GM19099 (cell line): ENCODE data around the gene HOXA1.

Experiments
- POLR2A ChIP-seq: IDR thresholded peaks from 3 replicates; pipeline ENCODE4 v1.6.1; 2011; ENCODE audit warnings: low read depth; ENCODE audit not compliant: insufficient read length; ENCODE audit errors: extremely low read depth

The HOXA1 gene

DNA sequence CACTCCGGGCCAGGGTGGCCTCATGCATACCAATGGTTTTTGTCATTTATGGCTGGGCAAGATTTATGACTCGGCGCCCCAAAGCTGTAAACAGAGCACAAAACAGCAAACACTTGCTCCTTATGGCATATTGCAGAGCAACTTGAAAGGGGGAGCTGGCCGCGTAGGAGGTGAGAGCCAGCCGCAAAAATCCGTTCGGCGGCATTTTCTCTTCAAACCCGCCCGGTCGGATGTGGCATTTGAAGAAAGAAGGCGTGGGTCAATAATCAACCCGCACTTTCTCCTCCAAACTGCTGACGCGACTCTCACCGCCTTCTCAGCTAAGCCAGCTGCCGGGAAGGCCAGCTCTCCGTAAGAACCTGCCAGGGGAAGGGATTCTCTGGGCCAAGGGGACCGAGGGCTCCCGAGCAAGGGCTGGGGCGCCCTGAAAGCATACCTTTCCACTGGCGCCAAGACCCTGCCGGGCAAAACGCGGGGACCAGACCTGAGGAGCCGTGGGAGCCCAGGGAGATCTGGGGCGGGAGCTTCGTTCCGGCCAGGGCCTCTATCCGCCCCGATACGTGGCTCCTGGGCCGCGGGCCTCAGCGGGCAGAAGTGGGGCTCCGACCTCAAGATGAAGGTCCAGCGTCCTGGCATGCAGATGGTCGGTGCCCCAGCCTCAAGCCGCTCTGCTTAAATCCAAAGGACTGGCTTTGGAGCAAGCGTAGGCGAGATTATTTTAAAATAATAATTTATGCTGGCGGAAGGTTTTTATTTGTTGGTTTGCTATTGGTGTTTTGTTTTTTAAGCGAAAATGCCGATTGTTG lies 19.6 kb upstream of the HOXA1 start:
- no peak for TF ChIP-seq POLR2A

- no peak for TF ChIP-seq POLR2A
Observed at GRCh38 chr7:27114881-27115220, 19.1 kb upstream of the HOXA1 start.

DNA sequence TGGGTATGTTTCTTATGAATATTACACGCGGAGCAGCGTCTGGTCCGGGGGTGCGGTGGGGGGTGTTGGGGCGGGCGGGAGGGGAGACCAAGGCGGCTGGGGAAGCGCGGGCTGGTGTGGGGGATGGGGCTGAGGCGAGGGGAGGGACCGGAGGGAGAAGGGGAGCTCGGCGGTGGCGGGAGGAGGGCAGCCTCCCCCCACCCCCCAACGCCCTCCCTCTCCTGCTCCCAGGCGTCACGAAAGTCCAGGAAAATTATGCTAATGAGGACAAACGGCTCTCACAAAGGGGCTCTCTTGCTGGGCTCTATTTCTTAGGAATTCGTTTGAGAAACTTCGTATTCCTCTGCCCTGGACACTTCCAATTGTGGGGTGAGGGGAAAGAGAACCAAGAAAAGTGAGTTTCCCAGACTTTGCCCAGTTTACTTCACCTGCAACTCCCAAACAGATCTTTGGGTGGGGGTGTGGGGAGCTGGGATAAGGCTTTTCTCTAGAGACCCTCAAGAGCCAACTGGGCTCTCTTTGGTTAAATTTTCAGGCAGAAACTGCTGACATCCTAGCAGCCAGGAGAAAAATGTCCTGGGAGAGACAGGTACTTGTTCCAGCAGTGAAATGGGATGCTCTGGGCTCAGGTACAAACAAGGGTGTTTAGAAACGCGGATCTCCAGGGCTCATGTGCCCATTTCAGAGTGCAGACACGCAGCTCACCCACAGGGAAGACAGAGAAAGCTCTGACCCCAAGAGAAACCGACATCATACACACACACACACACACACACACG lies 18.4 kb upstream of the HOXA1 start:
- no peak for TF ChIP-seq POLR2A

DNA sequence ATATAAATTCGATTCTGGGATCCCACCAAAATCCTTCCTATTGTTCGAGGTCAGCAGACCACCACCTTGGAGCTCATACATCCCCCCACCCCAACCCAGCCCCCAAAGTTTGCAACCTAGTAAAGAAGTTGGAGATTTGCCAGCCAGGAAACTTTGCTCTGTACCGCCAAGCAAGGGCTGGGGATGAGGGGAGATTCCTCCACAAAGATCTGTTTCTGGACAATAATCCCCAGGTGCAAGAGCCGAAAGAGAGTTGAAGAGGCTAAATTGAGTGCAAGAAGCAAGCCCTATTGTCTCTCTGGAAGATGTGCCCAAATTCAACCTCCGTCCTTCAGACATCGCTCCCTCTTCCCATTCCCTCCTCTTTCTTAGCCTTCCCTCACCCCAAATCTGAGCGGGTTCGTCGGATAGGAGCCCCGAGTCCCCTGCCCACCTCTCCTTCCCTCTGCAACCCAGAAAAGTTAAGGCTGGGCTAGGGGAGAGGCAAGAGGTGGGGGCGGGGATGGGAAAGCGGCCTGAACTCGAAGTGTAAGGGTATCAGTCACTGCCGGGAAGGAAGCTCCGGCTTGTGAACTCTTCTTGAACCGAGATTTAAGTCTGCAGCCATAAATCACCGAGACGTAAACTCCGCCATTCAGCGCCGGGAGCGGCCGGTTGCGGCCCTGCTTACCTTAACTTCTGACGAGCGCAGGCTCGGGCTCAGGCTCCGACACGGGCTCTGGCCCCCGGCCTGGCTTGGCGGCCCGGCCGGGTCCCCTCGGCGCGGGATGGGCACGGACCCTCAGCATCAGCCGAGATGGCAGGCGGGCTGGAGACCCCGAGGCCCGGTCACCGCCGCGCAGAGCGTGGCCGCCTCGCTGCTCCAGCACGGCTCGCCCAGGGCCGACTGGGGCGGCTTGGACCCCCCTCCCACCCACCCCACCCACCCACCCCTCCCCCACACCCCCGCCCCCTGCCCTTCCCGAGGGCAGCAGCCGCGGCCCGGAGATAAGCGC lies 17.5 kb upstream of the HOXA1 start:
- no peak for TF ChIP-seq POLR2A

DNA sequence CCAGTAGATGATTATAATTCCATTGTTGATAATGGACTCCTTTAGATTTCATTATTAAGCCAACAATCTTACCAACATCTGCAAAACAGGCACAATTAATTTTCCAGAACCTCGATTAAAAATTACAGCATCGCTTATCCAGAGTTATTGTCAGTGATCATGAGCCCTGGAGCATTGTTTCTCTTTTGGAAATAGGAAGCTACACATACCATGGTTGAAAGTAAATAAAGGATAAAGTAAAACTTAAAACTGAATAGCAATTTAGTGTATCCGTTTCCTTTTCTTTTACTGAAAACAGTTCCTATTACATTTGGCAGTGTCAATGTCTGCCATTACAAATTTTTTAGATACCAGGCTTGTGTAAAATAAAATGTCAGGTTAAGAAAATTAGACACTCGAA lies 16.6 kb upstream of the HOXA1 start:
- no peak for TF ChIP-seq POLR2A

DNA sequence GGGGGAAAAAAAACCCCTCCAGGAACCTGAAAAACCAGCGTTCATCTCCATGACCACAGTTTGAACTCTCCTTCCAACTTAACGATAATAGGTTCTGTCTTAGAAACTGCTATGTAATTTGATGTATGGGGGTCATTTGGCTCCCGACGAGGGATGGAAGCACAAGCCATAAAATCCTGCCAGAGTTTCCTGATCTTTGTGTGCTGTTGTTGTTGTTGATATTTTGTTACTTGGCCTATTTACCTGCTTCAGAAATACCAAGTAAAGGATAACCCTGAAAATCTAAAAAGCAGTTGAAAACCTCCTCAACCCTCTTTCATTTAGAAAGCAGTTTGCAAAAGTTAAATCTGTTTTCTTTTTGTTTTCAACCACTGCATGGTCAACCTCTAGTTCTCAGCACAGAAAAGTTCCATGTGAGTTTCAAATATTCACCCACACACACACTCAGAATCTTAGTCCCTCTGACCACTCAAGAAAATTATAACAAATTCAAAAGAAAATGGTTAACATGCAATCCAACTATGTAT lies 16.0 kb upstream of the HOXA1 start:
- no peak for TF ChIP-seq POLR2A

DNA sequence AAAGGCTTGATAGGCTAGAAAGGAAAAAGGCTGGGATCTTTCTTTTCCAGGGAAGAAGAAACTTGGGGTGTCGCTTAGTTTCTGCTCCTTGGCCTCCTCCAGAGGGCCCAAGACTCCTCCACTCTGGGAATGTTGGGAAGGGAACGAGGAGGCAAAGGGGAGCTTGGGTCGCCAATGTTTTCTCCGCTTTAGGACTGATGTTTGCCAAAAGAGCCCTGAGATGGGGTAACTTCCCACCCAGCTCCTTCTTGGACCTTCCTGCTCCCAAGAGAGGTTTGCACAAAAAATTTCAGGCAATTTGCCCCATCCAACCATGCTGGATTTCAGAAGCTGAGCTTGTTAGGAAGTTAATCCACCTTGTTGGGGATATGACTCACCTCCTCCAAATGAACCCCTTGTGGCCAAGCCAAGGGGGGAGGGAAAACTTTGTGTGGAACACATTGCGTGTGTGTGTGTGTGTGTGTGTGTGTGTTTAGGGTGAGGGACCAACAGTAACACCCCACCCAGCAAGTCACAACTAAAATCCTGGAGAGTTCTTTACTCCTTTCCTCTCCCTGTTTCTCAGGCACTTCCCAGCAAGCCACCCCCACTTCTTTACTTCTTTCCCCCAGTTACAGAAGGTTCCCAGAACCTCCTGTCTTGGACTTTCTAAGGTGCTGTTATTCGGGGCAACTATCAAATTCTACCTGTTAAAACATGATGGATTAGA lies 15.4 kb upstream of the HOXA1 start:
- no peak for TF ChIP-seq POLR2A

GRCh38 chr7:27110186-27111031 lies 14.6 kb upstream of the HOXA1 start:
- no peak for TF ChIP-seq POLR2A

GRCh38 chr7:27109466-27110185 lies 13.8 kb upstream of the HOXA1 start:
- no peak for TF ChIP-seq POLR2A

GRCh38 chr7:27108390-27109127 lies 12.8 kb upstream of the HOXA1 start:
- TF ChIP-seq POLR2A = no peak

- TF ChIP-seq POLR2A = no peak
Observed at GRCh38 chr7:27107391-27108381, 11.9 kb upstream of the HOXA1 start.

DNA sequence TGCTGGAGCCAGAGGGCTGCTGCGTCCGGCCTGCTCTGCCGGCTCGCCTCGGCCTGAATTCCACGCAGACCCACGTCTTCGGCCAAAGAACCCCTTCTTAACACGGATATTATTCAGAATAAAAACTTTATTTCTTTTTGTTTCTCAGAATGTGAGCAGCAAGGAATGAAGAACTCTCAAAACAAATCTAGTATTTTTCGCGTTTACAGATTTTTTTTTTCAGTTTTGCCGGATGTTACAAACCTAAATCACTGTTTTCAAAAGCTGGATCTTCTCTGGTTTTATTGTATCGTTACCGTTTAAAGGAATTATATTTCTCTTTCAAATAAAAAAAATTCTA lies 11.1 kb upstream of the HOXA1 start:
- TF ChIP-seq POLR2A = no peak
